Endothelial cell (in vitro differentiated cells): ENCODE results near the gene DIP2C. TPM values are rescaled to one million over a fixed set of nuclear protein-coding genes. Genes with fewer than 3 reads are reported as not detected.

Experiments
- DNase-seq: peaks from one replicate; pipeline ENCODE4 v3.0.0; 2021; ENCODE audit warnings: low spot score
- H3K27ac Mint-ChIP-seq: one replicate; pipeline ENCODE4 v1.8.0; 2021; ENCODE audit warnings: mixed read lengths, inconsistent platforms; ENCODE audit not compliant: unreplicated experiment
- H3K27me3 Mint-ChIP-seq: one replicate; pipeline ENCODE4 v1.8.0; 2021; ENCODE audit warnings: mild to moderate bottlenecking, moderate library complexity, mixed read lengths, inconsistent platforms; ENCODE audit not compliant: unreplicated experiment
- H3K36me3 Mint-ChIP-seq: one replicate; pipeline ENCODE4 v1.8.0; 2021; ENCODE audit warnings: mild to moderate bottlenecking, low read depth, mixed read lengths, inconsistent platforms; ENCODE audit not compliant: unreplicated experiment
- H3K4me1 Mint-ChIP-seq: one replicate; pipeline ENCODE4 v1.8.0; 2021; ENCODE audit warnings: mild to moderate bottlenecking, mixed read lengths, inconsistent platforms; ENCODE audit not compliant: unreplicated experiment
- H3K4me3 Mint-ChIP-seq: one replicate; pipeline ENCODE4 v1.8.0; 2021; ENCODE audit warnings: mild to moderate bottlenecking, mixed read lengths, inconsistent platforms; ENCODE audit not compliant: unreplicated experiment
- H3K9me3 Mint-ChIP-seq: one replicate; pipeline ENCODE4 v1.8.0; 2021; ENCODE audit warnings: mixed read lengths, inconsistent platforms; ENCODE audit not compliant: unreplicated experiment
- CTCF ChIP-seq: fragments of 200-600 bp; sonication (generic); IDR thresholded peaks from one replicate; pipeline ENCODE4 v1.5.0; 2021; ENCODE audit warnings: antibody characterized with exemption; ENCODE audit not compliant: unreplicated experiment
- total RNA-seq: library from RNA; stranded (reverse); fragmentation: NEBNext Ultra II Directional; extraction: Animal tissue kit (Norgen Biotek cat#: 25700); gene quantifications from one replicate; pipeline ENCODE4 v1.2.1, GENCODE V29; 2021; ENCODE audit not compliant: unreplicated experiment

The DIP2C gene
- total RNA-seq, 1 donor from 2014 or later: 13.1 TPM

- Mint-ChIP-seq H3K4me3 (no peak overlapping the region), H3K9me3 (no peaks in the 10 kb centered on the region), H3K27ac (no peak overlapping the region), H3K36me3 (no peaks in the 10 kb centered on the region), H3K4me1 (peaks cover 11% of the 10 kb centered on the region), H3K27me3 (peaks cover 11% of the 10 kb centered on the region)
- DNase-seq: no peak
- TF ChIP-seq CTCF: no peak
Observed at GRCh38 chr10:607545-608185, 81.8 kb downstream of the DIP2C start.

GRCh38 chr10:606762-607544, 82.5 kb downstream of the DIP2C start:
- Mint-ChIP-seq H3K4me3 (no peak overlapping the region), H3K27ac (peak overlapping the region; percentile 10), H3K9me3 (no peaks in the 10 kb centered on the region), H3K4me1 (peaks cover 18% of the 10 kb centered on the region), H3K36me3 (no peaks in the 10 kb centered on the region), H3K27me3 (peaks cover 11% of the 10 kb centered on the region)
- DNase-seq: no peak
- no peak for TF ChIP-seq CTCF

- Mint-ChIP-seq H3K36me3 (no peaks in the 10 kb centered on the region), H3K4me3 (no peak overlapping the region)
- TF ChIP-seq CTCF: no peak
Observed at GRCh38 chr10:605632-606325, 83.7 kb downstream of the DIP2C start.

GRCh38 chr10:604716-605631, 84.5 kb downstream of the DIP2C start:
- Mint-ChIP-seq H3K27ac (no peak overlapping the region), H3K27me3 (peaks cover 9% of the 10 kb centered on the region), H3K36me3 (no peaks in the 10 kb centered on the region), H3K4me3 (no peak overlapping the region), H3K9me3 (no peaks in the 10 kb centered on the region), H3K4me1 (peaks cover 24% of the 10 kb centered on the region)
- no peak for TF ChIP-seq CTCF
- no peak for DNase-seq

More at GRCh38 chr10:605632-606325, 83.7 kb downstream of the DIP2C start:
- H3K9me3 Mint-ChIP-seq: no peaks in the 10 kb centered on the region
- H3K4me1 Mint-ChIP-seq: peaks cover 24% of the 10 kb centered on the region
- peaks cover 11% of the 10 kb centered on the region for H3K27me3 Mint-ChIP-seq
- no peak overlapping the region for H3K27ac Mint-ChIP-seq
- DNase-seq: no peak
